ENCODE results near the gene IQCF2.

The IQCF2 gene

GRCh38 chr3:51904034-51904823 lies 42.8 kb downstream of the IQCF2 start:
- DNase-seq (ENCODE audit: low read depth) = no peak
- TF ChIP-seq, protein P1, sequence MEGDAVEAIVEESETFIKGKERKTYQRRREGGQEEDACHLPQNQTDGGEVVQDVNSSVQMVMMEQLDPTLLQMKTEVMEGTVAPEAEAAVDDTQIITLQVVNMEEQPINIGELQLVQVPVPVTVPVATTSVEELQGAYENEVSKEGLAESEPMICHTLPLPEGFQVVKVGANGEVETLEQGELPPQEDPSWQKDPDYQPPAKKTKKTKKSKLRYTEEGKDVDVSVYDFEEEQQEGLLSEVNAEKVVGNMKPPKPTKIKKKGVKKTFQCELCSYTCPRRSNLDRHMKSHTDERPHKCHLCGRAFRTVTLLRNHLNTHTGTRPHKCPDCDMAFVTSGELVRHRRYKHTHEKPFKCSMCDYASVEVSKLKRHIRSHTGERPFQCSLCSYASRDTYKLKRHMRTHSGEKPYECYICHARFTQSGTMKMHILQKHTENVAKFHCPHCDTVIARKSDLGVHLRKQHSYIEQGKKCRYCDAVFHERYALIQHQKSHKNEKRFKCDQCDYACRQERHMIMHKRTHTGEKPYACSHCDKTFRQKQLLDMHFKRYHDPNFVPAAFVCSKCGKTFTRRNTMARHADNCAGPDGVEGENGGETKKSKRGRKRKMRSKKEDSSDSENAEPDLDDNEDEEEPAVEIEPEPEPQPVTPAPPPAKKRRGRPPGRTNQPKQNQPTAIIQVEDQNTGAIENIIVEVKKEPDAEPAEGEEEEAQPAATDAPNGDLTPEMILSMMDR (IDR thresholded peaks at IDR 0.05; ENCODE audit: insufficient read depth, low read depth, low read length, missing control alignments) = no peak
- no peak overlapping the region for H3K4me3 ChIP-seq (ENCODE audit: low read length)

GRCh38 chr3:51908026-51908425 lies 46.6 kb downstream of the IQCF2 start:
- DNase-seq (ENCODE audit: low read depth) = peak; percentile 63
- TF ChIP-seq, protein P1 (IDR thresholded peaks at IDR 0.05; ENCODE audit: insufficient read depth, low read depth, low read length, missing control alignments) = no peak
- no peak overlapping the region for H3K4me3 ChIP-seq (ENCODE audit: low read length)
